Measurements from ENCODE around the gene PIGL.

- TF ChIP-seq CTCF (IDR thresholded peaks at IDR 0.05), result no peak
- no peak for TF ChIP-seq POLR2AphosphoS5 (IDR thresholded peaks at IDR 0.05)
Measured at GRCh38 chr17:16178836-16179235, 38.2 kb upstream of the PIGL start.
